Mononuclear cell (primary cell): Measurements from ENCODE around the gene MAST2. TPM values are rescaled to one million over a fixed set of nuclear protein-coding genes. Genes with fewer than 3 reads are reported as not detected.
"Not testable (repeated sequence)": the region's sequence is repeated elsewhere in the genome, so short reads cannot be mapped to it uniquely, and the experiment has no call there.

Experiments
- H3K27me3 ChIP-seq: 2 replicates; pipeline ENCODE4 v1.6.0; 2011; ENCODE audit warnings: low read length, control low read depth; ENCODE audit not compliant: insufficient read depth
- H3K4me1 ChIP-seq: 2 replicates; pipeline ENCODE4 v1.5.1; 2011; ENCODE audit warnings: mild to moderate bottlenecking, low read length, control low read depth; ENCODE audit not compliant: insufficient read depth
- H3K4me3 ChIP-seq: 2 replicates; pipeline ENCODE4 v1.5.1; 2011; ENCODE audit warnings: mild to moderate bottlenecking, low read length, moderate library complexity
- H3K9me3 ChIP-seq: 2 replicates; pipeline ENCODE4 v1.5.1; 2011; ENCODE audit warnings: low read depth, mild to moderate bottlenecking, control low read depth, low read length
- total RNA-seq: library from RNA; depleted of rRNA; stranded (reverse); fragments of >200 nt; gene quantifications from one replicate; pipeline ENCODE4 v1.2.3, GENCODE V29; 2012

The MAST2 gene
- total RNA-seq, 1 donor: 3.9 TPM

DNA sequence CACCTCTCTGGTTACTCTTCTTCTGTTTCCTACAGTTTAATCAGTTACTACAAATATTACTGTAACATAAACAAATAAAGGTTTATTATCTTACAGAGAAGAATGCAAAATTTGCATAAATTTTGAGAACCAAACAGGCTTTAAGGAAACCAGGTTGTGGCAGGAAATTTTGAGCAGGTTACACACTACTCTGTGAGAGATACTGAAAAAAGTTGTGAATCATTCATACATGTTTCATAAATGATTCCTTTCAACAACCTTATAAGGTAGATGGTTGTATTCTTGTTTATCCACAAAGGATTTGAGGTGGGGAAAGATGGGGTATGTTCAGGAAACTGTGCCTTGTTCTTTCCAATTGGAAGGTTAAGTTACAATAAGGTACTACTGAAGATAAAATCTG is 58.6 kb downstream of the MAST2 start:
- no peaks in the 10 kb centered on the region for H3K27me3 ChIP-seq
- no peaks in the 10 kb centered on the region for H3K4me1 ChIP-seq
- H3K9me3 ChIP-seq: no peaks in the 10 kb centered on the region
- H3K4me3 ChIP-seq: no peak overlapping the region

DNA sequence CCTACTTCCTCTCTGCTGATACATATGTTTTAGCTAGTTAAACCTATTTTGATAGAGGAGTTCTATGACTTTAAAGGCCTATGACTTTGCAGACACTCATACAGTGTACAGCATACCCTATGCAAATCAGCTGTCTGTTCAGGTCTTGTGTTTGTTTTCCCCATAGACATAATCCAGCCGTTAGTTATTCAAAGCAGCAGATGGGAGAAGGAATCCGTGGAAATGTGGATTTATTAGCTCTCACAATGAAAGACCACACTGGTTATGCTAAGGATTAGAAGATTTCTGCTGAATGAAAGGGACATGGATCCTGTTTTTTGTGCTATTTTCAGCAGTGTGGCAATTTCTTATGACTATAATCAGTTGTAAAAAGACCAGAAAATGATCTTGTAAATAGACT is 59.8 kb downstream of the MAST2 start:
- H3K4me3 ChIP-seq: no peak overlapping the region
- H3K4me1 ChIP-seq: no peaks in the 10 kb centered on the region
- no peaks in the 10 kb centered on the region for H3K9me3 ChIP-seq
- H3K27me3 ChIP-seq: no peaks in the 10 kb centered on the region

DNA sequence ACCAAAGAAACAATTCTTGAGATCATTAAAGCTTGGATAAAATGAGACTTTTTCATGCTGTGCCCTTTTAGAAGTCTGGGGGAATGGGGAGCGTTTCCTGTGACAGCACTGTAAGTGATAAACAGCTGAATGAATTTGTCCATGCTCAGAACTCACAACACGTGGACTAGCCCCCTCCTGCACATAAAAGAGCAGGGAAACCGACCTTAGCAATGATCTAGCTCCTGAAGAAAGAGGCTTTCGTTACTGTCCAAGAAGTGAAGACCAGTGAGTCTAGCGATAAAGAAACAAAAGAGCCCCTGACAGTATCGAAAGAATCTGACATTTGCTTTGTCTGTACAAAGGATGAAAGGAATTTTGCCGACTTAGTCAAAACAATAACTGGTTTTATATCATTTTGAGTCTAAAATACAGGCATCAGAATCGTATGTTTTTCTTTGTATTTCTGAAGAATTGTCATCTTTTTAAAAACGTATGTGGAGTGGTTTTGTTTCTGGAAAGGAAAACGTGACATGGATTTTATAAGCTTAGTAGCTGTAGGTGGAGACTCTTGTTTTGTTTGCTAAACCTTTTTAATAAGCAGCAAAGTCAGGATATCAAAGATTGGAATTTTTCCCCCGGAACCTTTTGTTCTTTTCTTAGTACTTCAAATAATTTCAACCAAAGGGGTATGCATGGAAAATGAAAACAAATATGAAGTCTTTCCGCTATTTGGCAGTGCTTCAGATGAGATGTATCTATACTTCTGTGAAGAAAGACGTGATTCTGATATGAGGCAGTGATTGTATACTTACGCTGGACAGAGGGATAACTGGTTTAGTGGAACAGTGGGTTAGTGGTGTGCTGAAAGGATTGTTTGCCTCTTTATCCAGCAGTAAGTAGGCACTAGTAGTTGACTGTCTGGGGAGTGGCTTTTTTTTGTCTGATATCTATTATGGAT is 61.0 kb downstream of the MAST2 start:
- no peaks in the 10 kb centered on the region for H3K27me3 ChIP-seq
- no peak overlapping the region for H3K4me3 ChIP-seq
- H3K9me3 ChIP-seq: no peaks in the 10 kb centered on the region
- no peaks in the 10 kb centered on the region for H3K4me1 ChIP-seq

DNA sequence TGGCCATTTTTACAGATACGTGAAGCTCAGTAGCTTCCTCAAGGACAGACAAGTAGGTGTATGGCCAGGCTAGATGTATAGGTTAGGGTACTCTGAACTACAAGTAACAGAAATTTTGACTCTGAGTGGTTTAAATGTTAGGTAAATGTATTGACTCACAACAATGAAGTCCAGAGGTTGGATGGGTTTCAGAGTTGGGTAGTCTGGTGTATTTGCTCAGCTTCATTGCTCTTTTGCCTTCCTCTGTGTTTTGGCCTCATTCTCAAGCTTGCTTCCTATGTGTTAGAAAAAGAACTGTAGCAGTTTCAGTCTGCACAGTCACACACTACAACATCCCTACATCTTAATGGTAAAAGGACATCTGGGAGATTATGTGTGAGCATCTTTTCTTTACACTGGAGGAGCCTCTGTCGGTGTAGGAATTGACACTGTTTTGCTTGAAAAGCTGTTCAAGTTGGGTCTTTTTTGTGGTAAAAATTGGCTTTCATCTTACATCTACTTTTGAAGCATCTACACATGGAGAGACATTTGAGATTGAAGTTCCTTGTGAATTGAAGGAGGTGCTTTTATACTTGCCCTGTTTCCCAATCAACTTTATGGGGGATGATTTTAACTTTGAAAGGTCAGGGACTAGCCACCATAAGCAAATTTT is 64.4 kb downstream of the MAST2 start:
- no peaks in the 10 kb centered on the region for H3K4me1 ChIP-seq
- H3K27me3 ChIP-seq: no peaks in the 10 kb centered on the region
- no peaks in the 10 kb centered on the region for H3K9me3 ChIP-seq
- no peak overlapping the region for H3K4me3 ChIP-seq

DNA sequence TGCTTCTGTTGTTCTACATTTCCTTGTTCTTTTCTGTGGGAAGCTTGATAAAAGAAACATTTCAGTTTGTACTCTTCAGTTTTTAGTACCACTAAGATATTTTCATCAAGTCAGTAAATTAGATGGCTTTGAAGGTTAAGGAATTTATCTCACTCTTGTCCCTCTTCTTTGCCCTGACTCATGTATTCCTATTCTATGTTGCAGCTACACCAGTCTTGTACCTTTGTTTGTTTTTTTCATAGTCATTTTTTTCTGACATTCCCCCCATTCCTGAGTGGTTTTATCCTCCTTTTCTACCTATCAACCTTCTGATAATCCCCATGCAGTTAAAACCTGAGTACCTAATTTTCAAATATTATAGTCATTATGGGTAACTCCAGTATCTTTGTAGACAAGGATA is 65.4 kb downstream of the MAST2 start:
- Histone ChIP-seq H3K4me3 (no peak overlapping the region), H3K27me3 (no peaks in the 10 kb centered on the region), H3K9me3 (no peaks in the 10 kb centered on the region), H3K4me1 (no peaks in the 10 kb centered on the region)

DNA sequence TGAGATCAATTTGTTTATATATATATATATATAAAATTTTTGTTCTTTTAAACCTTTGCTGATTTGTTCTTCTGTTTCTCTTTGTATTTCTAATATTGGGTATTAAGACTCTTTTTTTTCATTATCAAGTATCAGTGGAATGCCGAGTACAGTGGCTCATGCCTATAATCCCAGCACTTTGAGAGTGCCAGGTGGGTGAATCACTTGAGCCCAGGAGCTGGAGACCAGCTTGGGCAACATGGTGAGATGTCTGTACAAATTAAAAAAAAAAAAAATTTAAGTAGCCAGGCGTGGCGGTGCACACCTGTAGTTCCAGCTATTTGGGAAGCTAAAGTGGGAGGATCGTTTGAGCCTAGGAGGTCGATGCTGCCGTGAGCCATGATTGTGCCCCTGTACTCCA is 67.1 kb downstream of the MAST2 start:
- Histone ChIP-seq H3K4me1 (no peaks in the 10 kb centered on the region), H3K27me3 (no peaks in the 10 kb centered on the region), H3K4me3 (no peak overlapping the region), H3K9me3 (no peaks in the 10 kb centered on the region)

DNA sequence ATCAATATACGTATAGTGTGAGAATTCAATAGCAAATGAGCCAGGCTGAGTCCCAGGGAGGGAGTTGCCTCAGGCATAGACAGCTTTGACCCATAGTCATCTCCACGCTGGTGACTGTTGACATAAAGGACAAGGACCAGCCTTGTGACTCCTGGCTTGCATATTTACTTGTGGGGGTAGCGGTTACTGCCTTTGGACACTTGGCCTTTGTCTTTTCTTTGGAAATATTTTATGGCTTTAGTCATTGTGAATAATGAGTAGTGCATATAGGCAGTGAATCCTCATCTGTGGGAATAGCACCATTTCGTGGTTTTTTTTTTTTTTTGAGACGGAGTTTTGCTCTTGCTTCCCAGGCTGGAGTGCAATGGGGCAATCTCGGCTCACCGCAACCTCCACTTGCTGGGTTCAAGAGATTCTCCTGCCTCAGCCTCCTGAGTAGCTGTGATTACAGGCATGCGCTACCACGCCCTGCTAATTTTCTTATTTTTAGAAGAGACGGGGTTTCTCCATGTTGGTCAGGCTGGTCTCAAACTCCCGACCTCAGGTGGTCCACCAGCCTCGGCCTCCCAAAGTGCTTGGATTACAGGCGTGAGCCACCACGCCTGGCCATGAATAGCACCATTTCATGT is 68.9 kb downstream of the MAST2 start:
- H3K4me1 ChIP-seq, H3K27me3 ChIP-seq, H3K9me3 ChIP-seq, H3K4me3 ChIP-seq: not testable (repeated sequence)

DNA sequence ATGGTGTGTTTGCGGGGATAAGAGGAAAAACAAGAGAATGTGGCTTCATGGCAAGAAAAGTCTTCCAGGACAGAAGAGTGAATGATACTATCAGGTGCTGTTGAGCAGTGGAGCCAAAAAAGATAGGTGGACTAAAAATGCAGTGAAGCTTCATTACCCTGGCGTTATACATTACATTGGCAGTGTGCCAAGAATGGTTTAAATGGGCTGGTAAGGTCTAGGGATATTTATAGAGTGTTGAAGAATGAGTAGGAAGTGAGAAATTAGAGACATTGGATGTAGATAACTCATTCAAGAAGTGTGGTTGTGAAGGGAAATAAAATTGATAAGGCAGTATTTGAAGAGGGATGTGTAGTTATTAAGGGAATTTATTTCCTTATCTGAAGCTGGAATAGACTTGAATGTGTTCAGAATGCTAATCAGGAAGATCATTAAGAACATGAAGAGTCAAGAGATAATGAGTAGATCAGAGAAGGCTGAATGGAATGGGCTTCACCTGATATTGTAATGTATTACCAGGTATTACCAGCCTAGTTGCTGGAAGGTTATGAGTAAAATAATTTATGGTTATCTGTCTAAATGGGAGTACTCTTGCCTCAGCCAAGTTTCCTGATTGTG is 72.7 kb downstream of the MAST2 start:
- no peaks in the 10 kb centered on the region for H3K9me3 ChIP-seq
- H3K4me3 ChIP-seq: no peak overlapping the region
- no peaks in the 10 kb centered on the region for H3K4me1 ChIP-seq
- H3K27me3 ChIP-seq: peaks cover 7% of the 10 kb centered on the region

DNA sequence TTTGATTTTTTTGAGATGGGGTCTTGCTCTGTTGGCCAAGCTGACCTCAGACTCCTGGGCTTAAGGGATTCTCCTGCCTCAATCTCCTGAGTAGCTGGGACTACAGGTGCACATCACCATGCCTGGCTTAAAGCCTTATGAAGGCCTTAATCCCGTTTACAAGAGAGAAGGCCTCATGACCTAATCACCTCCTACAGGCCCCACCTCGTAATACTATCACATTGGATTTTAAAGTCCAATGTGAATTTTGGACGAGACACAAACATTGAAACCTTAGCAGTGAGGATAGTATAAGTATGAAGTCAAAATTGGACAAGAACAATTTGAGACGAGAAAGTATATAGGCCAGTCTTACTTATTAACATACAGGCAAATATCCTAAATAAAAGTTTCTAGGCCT is 73.9 kb downstream of the MAST2 start:
- peaks cover 7% of the 10 kb centered on the region for H3K27me3 ChIP-seq
- H3K4me3 ChIP-seq: no peak overlapping the region

DNA sequence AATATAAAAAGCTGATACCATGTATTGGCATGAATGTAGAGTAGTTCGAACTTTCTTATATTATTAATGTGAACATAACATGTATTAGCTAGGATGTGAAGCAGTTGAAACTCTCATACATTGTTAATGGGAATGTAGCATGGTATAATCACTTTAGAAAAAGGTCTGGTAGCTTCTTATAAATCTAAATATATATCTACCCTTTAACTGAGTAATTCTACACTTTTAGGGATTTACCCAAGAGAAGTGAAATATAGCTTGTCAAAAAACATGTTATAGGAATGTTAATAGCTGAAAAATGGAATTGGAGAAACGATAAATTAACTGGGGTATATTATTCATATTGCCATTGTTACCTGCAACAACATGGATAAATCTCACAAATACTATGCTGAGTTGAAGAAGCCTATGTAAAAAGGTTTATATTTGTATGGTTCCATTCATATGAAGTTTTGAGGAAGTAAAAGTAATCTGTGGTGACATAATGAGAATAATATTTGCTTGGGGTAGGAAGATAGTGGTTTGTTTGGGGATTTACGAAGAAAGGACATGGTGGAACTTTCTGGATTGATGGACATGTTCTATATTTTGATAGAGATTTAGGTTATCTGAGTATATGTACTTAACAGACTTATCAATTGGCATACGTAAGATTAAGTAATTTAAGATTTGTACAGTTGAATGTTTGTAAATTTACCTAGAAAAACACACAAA is 76.6 kb downstream of the MAST2 start:
- Histone ChIP-seq H3K27me3 (peaks cover 7% of the 10 kb centered on the region), H3K4me3 (no peak overlapping the region)

More for the DNA sequence above, 73.9 kb downstream of the MAST2 start:
- Histone ChIP-seq H3K9me3 (no peaks in the 10 kb centered on the region), H3K4me1 (no peaks in the 10 kb centered on the region)

DNA sequence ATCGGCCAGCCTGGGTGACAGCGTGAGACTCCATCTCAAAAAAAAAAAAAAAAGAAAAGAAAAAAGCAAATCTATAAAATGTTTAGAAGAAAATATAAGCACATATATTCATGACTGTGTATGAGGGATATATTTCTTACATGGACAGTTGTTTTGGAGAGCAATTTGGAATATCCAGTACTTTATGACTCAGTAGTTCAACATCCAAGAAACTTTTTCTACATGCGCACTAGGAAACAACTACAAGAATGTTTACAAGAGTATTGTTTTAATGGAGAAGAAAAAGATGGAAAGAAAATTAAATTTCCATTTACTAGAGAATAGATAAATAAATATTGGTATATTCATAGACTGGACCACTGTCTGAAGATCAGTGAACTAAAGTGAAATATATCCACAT is 77.5 kb downstream of the MAST2 start:
- Histone ChIP-seq H3K4me1 (no peaks in the 10 kb centered on the region), H3K4me3 (no peak overlapping the region), H3K9me3 (no peaks in the 10 kb centered on the region), H3K27me3 (peaks cover 7% of the 10 kb centered on the region)

More for the DNA sequence above, 76.6 kb downstream of the MAST2 start:
- Histone ChIP-seq H3K4me1 (no peaks in the 10 kb centered on the region), H3K9me3 (no peaks in the 10 kb centered on the region)

DNA sequence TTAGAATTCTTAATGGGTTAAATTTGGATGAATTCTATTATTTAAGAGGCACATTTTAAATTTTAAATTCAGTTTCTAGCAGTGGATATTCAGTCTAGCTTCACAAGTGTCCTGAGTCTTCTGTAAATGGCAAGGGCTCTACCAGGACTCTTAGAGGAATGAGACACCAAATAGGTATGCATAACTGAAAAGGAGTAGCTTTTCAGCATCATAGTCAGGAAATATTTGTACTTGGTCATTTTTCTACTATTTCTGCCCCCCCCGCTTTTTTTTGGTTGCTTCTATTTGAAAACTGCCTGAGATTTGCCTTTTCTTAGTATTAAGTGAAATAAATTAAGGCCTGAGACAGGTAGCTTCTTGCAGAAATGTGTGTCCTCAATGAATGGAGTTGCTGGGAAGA is 80.2 kb downstream of the MAST2 start:
- H3K27me3 ChIP-seq: no peaks in the 10 kb centered on the region
- no peaks in the 10 kb centered on the region for H3K4me1 ChIP-seq
- no peaks in the 10 kb centered on the region for H3K9me3 ChIP-seq
- H3K4me3 ChIP-seq: no peak overlapping the region

DNA sequence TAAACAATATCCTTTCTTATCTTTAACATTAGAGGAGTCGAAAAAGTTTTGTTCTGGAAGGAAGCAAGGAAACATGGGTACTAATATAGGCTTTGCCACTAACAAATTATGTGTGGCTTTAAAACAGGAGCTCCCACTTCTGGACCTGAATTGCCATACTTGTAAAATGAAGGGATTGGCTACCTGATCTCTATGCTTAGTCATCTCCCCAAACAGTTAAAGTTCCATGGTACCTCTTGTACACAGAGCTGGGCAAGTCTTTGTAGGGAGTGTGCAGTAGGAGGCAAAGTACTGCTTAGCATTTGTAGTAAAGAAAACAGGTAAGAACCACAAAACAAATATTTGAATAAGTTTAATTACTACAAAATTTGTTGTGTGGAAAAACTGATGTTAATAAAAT is 81.3 kb downstream of the MAST2 start:
- no peak overlapping the region for H3K4me3 ChIP-seq
- H3K27me3 ChIP-seq: no peaks in the 10 kb centered on the region
- H3K4me1 ChIP-seq: no peaks in the 10 kb centered on the region
- no peaks in the 10 kb centered on the region for H3K9me3 ChIP-seq

DNA sequence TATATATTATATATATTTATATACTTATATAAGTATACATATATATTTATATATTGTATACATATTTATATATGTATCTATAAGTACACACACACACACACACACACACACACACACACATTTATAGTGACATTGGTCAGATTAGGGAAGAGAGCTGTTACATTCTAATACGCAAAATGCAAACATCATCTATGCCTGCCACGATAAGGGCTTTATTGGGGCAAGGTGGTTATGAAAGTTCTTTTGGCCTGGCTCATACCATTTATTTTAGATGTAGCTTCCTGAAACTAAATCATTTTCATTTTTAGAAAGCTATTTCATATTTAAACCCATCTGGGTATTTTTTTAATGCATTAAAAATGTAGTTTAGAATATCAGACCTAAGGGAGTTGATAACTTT is 82.8 kb downstream of the MAST2 start:
- Histone ChIP-seq H3K27me3 (no peaks in the 10 kb centered on the region), H3K9me3 (no peaks in the 10 kb centered on the region), H3K4me1 (no peaks in the 10 kb centered on the region), H3K4me3 (no peak overlapping the region)
